Measurements from ENCODE around the gene OGN.

GRCh38 chr9:92378865-92379560 lies 25.4 kb downstream of the OGN start:
- TF ChIP-seq POLR2A (IDR thresholded peaks at IDR 0.05; ENCODE audit: low read depth, low read length): no peak
- TF ChIP-seq POLR2AphosphoS5 (IDR thresholded peaks at IDR 0.05; ENCODE audit: low read depth, low read length): no peak
- no peak for TF ChIP-seq TAF1 (IDR thresholded peaks at IDR 0.05; ENCODE audit: borderline replicate concordance, low read depth, low read length)

Data from GM12892 (cell line).